BJ (cell line): ENCODE measurements around the gene NLRP14. TPM values are rescaled to one million over a fixed set of nuclear protein-coding genes. Genes with fewer than 3 reads are reported as not detected.

Source experiments
- CTCF ChIA-PET: fragments of 350-600 bp; formaldehyde crosslinking; extraction: SDS; loops from one replicate; lab custom pipeline; 2021; ENCODE audit warnings: antibody characterized with exemption, inconsistent platforms; lab: Yijun Ruan, JAX
- POLR2A ChIA-PET: fragments of 300-600 bp; sonication (Branson Sonifier 250); formaldehyde crosslinking; extraction: SDS; loops from one replicate; lab custom pipeline; 2021; ENCODE audit warnings: antibody characterized with exemption; lab: Charles Lee
- DNase-seq: peaks from one replicate; pipeline ENCODE4 v3.0.0-alpha.2; 2011; ENCODE audit warnings: low read depth
- H3K27me3 ChIP-seq: 2 replicates; pipeline ENCODE4 v1.6.0; 2011; ENCODE audit warnings: low read length; ENCODE audit not compliant: control insufficient read depth, insufficient read depth
- H3K36me3 ChIP-seq: 2 replicates; pipeline ENCODE4 v1.5.1; 2011; ENCODE audit warnings: low read length; ENCODE audit not compliant: control insufficient read depth, insufficient read depth
- H3K4me3 ChIP-seq: 2 replicates; pipeline ENCODE4 v1.5.1; 2011; ENCODE audit warnings: low read depth, mild to moderate bottlenecking, control low read depth, low read length
- polyA plus RNA-seq: library from polyadenylated mRNA; depleted of rRNA; stranded (reverse); fragments of >200 nt; gene quantifications from 2 replicates; pipeline ENCODE4 v1.2.3, GENCODE V29; 2011
- TF ChIP-seq, protein P1 (sequence below): IDR thresholded peaks from 2 replicates; pipeline ENCODE4 v1.5.1; 2011; ENCODE audit warnings: low read depth, mild to moderate bottlenecking, control low read depth, inconsistent platforms, low read length, moderate library complexity; ENCODE audit not compliant: insufficient read depth

The NLRP14 gene
- polyA plus RNA-seq, 1 experiment, result 0.01 TPM

DNA sequence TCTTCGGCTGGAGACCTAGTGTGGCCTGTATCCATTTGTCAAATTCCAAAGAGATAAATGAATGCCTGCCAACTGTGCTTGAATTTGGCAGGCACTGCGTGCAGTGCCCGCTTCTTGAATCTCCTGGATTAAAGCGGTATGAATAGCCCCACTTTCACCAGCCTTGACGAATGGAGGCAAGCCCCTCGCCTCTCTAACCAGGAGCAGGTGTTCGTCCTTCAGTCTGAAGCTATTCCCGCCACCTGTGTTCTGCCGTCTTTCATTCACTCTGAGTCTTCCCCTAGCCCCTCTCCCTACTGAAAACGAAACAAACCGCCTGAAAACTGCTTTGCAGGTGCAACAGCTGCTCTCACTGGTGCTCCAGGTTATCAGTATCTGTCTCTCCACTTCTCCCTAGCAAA lies 11.2 kb downstream of the NLRP14 start:
- ChIA-PET CTCF (interaction anchor here (1.3 kb wide), 1 partner anchor 9 kb away, joined by 3 read pairs; no protein-coding TSS in a partner anchor), POLR2A (no interaction called here)
- no peak for DNase-seq
- TF ChIP-seq, protein P1, sequence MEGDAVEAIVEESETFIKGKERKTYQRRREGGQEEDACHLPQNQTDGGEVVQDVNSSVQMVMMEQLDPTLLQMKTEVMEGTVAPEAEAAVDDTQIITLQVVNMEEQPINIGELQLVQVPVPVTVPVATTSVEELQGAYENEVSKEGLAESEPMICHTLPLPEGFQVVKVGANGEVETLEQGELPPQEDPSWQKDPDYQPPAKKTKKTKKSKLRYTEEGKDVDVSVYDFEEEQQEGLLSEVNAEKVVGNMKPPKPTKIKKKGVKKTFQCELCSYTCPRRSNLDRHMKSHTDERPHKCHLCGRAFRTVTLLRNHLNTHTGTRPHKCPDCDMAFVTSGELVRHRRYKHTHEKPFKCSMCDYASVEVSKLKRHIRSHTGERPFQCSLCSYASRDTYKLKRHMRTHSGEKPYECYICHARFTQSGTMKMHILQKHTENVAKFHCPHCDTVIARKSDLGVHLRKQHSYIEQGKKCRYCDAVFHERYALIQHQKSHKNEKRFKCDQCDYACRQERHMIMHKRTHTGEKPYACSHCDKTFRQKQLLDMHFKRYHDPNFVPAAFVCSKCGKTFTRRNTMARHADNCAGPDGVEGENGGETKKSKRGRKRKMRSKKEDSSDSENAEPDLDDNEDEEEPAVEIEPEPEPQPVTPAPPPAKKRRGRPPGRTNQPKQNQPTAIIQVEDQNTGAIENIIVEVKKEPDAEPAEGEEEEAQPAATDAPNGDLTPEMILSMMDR, result no peak
- Histone ChIP-seq H3K4me3 (no peak overlapping the region), H3K27me3 (no peaks in the 10 kb centered on the region; the same call in none of the 2 replicates), H3K36me3 (no peaks in the 10 kb centered on the region)

DNA sequence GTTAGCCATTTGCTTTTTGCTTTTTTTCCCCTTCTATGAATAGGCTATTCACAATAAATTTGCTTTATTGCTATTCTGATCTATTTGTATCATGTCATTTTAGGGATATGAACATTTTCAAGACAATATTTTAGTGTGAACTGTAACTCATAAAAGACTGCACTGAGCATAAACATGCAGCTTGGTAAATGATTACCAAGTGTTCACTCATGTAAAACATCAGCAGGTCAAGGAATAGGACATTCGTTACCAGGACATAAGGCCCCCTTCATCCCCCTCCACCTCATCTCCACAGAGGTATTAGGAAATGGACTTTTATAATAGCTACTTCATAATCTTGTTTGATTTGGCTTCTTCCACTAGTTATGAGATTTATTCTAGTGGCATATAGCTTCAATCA lies 12.4 kb downstream of the NLRP14 start:
- TF ChIP-seq, protein P1, result no peak
- H3K4me3 ChIP-seq, result no peak overlapping the region
- POLR2A ChIA-PET, result no interaction called here
- no peaks in the 10 kb centered on the region for H3K36me3 ChIP-seq
- no peak for DNase-seq
- no peaks in the 10 kb centered on the region; the same call in none of the 2 replicates for H3K27me3 ChIP-seq
- CTCF ChIA-PET, result interaction anchor here (1.3 kb wide), 1 partner anchor 11 kb away, joined by 3 read pairs; no protein-coding TSS in a partner anchor

DNA sequence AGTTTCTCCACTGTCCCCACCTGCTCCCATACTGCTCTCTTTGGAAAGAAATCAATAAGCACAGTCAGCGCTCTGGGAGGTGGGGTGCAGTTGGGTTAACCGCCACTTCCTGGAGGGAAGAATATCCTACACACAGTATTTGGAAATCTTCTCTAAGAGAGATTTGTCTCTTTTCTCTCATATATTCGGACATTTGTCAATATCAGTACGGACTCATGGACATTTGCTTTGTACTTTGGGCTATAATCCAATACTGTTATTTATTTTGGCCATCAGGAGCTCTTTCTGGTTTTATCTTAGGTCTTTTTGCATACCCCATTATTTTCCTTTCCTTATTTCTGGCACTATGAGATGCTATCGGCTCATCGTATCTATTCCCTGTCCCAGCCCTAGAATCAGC lies 13.7 kb downstream of the NLRP14 start:
- H3K36me3 ChIP-seq, result no peaks in the 10 kb centered on the region
- TF ChIP-seq, protein P1, result no peak
- ChIA-PET POLR2A (no interaction called here), CTCF (no interaction called here)
- no peak for DNase-seq
- no peaks in the 10 kb centered on the region; the same call in none of the 2 replicates for H3K27me3 ChIP-seq
- no peak overlapping the region for H3K4me3 ChIP-seq

DNA sequence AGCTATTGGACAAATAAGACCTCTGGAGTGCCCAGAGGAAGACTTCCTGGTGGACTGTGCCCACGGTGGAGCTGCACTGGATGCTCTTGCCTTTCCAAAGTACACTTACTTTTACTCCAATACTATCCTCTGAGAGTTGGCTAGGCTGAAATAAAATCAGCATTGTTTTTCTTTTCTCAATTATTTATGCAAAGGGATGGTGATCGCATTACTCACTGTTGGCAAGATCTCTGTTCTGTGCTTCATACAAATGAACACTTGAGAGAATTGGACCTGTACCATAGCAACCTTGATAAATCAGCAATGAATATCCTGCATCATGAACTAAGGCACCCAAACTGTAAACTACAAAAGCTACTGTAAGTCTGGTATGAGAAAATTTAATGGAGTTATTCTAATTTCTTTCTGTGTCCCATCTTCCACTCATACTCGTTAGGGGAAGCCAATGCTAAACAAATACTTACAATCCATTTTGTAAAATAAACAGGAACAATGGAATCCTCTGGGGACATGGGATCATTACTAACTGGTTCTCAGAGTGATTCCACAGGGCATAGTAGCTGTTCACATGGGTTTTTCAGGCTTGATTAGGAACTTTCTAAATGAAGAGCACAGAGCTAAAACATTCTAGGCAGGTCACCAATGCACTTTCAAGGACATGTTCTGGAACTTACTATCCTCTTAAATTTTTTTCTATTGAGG lies 26.3 kb downstream of the NLRP14 start:
- DNase-seq, result peak; percentile 19

DNA sequence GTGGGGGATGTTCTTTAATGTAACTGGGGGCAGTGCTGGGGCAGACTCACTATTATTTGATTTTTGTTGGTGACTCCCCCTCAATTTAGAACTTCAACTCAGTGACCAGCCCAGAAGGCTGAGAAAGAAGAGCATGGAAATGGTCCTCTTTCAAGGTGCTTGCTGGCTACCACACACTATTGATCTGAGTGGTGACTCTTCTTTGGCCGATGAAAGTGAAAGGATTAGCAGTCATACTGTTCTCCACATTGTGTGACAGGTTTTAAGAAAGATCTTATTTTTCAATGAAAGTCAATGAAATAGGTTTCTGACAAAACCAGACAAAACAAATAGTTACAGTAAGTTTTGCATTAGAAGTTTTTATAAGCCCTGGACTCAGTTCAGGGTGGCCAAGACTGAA lies 29.9 kb downstream of the NLRP14 start:
- CTCF ChIA-PET, result interaction anchor here (0.7 kb wide), 1 partner anchor 8 kb away, joined by 3 read pairs; no protein-coding TSS in a partner anchor
- no peak for DNase-seq
- TF ChIP-seq, protein P1, result no peak
- Histone ChIP-seq H3K27me3 (no peaks in the 10 kb centered on the region), H3K4me3 (no peak overlapping the region), H3K36me3 (no peaks in the 10 kb centered on the region)
- POLR2A ChIA-PET, result no interaction called here

More for the DNA sequence above, 26.3 kb downstream of the NLRP14 start:
- CTCF ChIA-PET, result interaction anchor here (1.4 to 1.7 kb wide), 2 partner anchors 19 to 234 kb away, joined by 3 read pairs; no protein-coding TSS in a partner anchor
- no peak overlapping the region for H3K4me3 ChIP-seq
- no peaks in the 10 kb centered on the region for H3K27me3 ChIP-seq
- POLR2A ChIA-PET, result no interaction called here
- no peaks in the 10 kb centered on the region for H3K36me3 ChIP-seq
- TF ChIP-seq, protein P1, result no peak
